MCF 10A (cell line): ENCODE results near the gene FHOD1. TPM values are rescaled to one million over a fixed set of nuclear protein-coding genes. Genes with fewer than 3 reads are reported as not detected.
A peak's percentile ranks its signal among the peaks of the same experiment; 100 is the strongest.

Experiments used
- BruUV-seq: library from RNA; stranded (reverse); fragments of 400-500 nt; replicated peaks from 2 replicates; lab custom pipeline; 2021; lab: Mats Ljungman, UMichigan
- CTCF ChIA-PET: fragments of 300-600 bp; sonication (Branson Sonifier 250); formaldehyde crosslinking; extraction: SDS; loops from one replicate; lab custom pipeline; 2021; ENCODE audit warnings: antibody characterized with exemption, inconsistent platforms; lab: Yijun Ruan, JAX
- POLR2A ChIA-PET: fragments of 300-600, 350-650 bp; sonication (Branson Sonifier 250); formaldehyde crosslinking; extraction: SDS; loops from one replicate; lab custom pipeline; 2020; ENCODE audit warnings: antibody characterized with exemption, inconsistent platforms; lab: Yijun Ruan, JAX
- DNase-seq: peaks from one replicate; pipeline ENCODE4 v3.0.0-alpha.2; 2018; ENCODE audit not compliant: unreplicated experiment
- H3K27ac Mint-ChIP-seq: one replicate; pipeline ENCODE4 v1.8.0; 2022; ENCODE audit warnings: mild to moderate bottlenecking, low read depth, mixed read lengths; ENCODE audit not compliant: unreplicated experiment
- H3K27me3 Mint-ChIP-seq: one replicate; pipeline ENCODE4 v1.8.0; 2022; ENCODE audit warnings: mixed read lengths; ENCODE audit not compliant: insufficient read depth, unreplicated experiment
- H3K36me3 Mint-ChIP-seq: one replicate; pipeline ENCODE4 v1.8.0; 2022; ENCODE audit warnings: mild to moderate bottlenecking, moderate library complexity, mixed read lengths; ENCODE audit not compliant: insufficient read depth, unreplicated experiment
- H3K4me1 Mint-ChIP-seq: one replicate; pipeline ENCODE4 v1.8.0; 2022; ENCODE audit warnings: mixed read lengths; ENCODE audit not compliant: insufficient read depth, unreplicated experiment
- H3K4me3 Mint-ChIP-seq: one replicate; pipeline ENCODE4 v1.8.0; 2022; ENCODE audit warnings: mild to moderate bottlenecking, moderate library complexity, mixed read lengths; ENCODE audit not compliant: unreplicated experiment
- H3K9me3 Mint-ChIP-seq: one replicate; pipeline ENCODE4 v1.8.0; 2022; ENCODE audit warnings: mixed read lengths; ENCODE audit not compliant: unreplicated experiment
- CTCF ChIP-seq: fragments of 200-600 bp; IDR thresholded peaks from one replicate; pipeline ENCODE4 v1.8.0; 2022; ENCODE audit warnings: antibody characterized with exemption, mild to moderate bottlenecking; ENCODE audit not compliant: unreplicated experiment
- intact Hi-C: fragments of 100-400 bp; cut with micrococcal nuclease; formaldehyde crosslinking; loops from 2 replicates; pipeline ENCODE4 v1.14.1; 2022
- total RNA-seq: library from RNA; stranded (reverse); gene quantifications from 2 replicates; pipeline ENCODE4 v1.2.3, GENCODE V29; 2022

Gene FHOD1
- total RNA-seq, 1 experiment from 2014 or later: 14.7 TPM

GRCh38 chr16:67246756-67247191, 507 bp downstream of the FHOD1 start:
- Mint-ChIP-seq H3K36me3 (no peaks in the 10 kb centered on the region), H3K9me3 (no peaks in the 10 kb centered on the region), H3K27ac (peak overlapping the region; percentile 78), H3K4me3 (peak overlapping the region; percentile 81), H3K4me1 (peaks cover 41% of the 10 kb centered on the region), H3K27me3 (peaks cover 18% of the 10 kb centered on the region)
- no TSS peak for BruUV-seq
- POLR2A ChIA-PET: interaction anchor here (0.6 to 3.7 kb wide), 32 partner anchors 8 to 1806 kb away, joined by 3 to 45 read pairs (median 4); partner anchors contain the start of genes ATP6V0D1, CES4A, CIAO2B and E2F4
- no peak for TF ChIP-seq CTCF
- intact Hi-C loops: loop anchor here (2.0 kb wide), 2 partner anchors 20 to 48 kb away; partner anchors contain the start of genes ELMO3 and TMEM208
- no peak for DNase-seq
- CTCF ChIA-PET: interaction anchor here (0.5 to 2.0 kb wide), 11 partner anchors 9 to 268 kb away, joined by 3 to 9 read pairs (median 5); partner anchors contain the start of gene TMEM208

DNA sequence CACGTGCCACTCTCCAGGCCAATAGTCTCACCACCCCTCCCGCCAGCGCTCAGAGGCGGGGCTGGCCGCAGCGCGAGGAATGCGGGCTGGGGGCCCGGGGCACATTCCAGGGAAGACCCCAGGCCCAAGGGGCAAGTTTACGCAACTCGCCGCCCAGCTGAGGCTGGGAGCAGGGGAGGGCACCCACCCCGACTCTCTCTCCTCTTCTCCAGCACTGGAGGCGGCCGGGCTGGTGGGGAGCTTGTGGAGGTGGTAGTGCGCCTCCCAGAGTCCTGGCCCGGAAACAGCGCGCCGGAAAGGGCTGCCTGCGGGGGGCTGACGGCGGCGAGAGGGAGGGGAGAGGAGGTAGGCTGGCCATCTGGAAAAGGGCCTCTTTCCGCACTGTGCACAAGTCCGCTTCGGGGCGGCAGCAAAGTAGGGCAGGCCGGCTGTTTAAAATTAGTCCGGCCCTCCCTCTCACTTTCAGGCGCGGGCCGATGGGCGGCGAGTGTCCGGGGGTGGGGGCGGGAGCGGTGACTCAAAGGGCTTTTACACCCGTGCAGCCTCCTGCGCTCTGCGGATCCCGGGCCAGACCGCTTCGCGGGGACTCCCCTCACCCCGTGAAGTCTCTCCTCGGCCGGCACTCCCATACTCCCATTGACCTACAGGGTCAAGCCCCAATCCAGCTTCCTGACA, 1.1 kb downstream of the FHOD1 start:
- DNase-seq: peak; percentile 89
- peak overlapping the region; percentile 81 for H3K4me3 Mint-ChIP-seq
- H3K27ac Mint-ChIP-seq: peak overlapping the region; percentile 75
- H3K36me3 Mint-ChIP-seq: peaks cover 4% of the 10 kb centered on the region
- peaks cover 18% of the 10 kb centered on the region for H3K27me3 Mint-ChIP-seq
- no peaks in the 10 kb centered on the region for H3K9me3 Mint-ChIP-seq
- ChIA-PET POLR2A (interaction anchor here (0.6 to 3.7 kb wide), 29 partner anchors 10 to 1807 kb away, joined by 3 to 45 read pairs (median 3); partner anchors contain the start of genes ATP6V0D1, CES4A, CIAO2B and E2F4), CTCF (interaction anchor here (0.5 to 2.0 kb wide), 13 partner anchors 8 to 268 kb away, joined by 3 to 9 read pairs (median 4); partner anchors contain the start of gene TMEM208)
- H3K4me1 Mint-ChIP-seq: peaks cover 46% of the 10 kb centered on the region
- no TSS peak for BruUV-seq
- intact Hi-C loops: loop anchor here (2.0 kb wide), 2 partner anchors 19 to 47 kb away; partner anchors contain the start of genes ELMO3 and TMEM208
- TF ChIP-seq CTCF: peak; percentile 40

DNA sequence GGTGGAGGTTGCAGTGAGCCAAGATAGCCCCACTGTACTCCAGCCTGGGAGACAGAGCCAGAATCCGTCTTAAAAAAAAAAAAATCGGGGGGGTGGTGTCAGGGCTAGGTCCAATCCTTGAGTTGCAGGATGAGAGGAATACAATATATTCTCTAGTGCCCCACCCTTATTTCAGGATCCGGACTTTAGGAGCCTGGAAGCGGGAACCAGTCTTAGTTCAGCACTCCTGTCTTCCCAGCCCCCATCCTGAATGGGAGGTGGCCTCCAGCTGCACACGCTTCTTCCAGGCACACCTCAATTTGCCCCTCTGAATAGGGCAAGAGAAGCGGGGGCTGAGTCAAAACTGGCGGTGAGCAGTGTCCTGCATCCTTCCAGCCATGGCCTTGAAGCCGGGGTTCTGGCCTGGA, 1.6 kb downstream of the FHOD1 start:
- no TSS peak for BruUV-seq
- H3K36me3 Mint-ChIP-seq: peaks cover 7% of the 10 kb centered on the region
- H3K4me3 Mint-ChIP-seq: peak overlapping the region; percentile 81
- DNase-seq: peak; percentile 71
- no peak for TF ChIP-seq CTCF
- H3K27me3 Mint-ChIP-seq: peaks cover 18% of the 10 kb centered on the region
- ChIA-PET CTCF (interaction anchor here (0.6 to 1.5 kb wide), 12 partner anchors 8 to 350 kb away, joined by 3 to 9 read pairs (median 4); partner anchors contain the start of genes ELMO3 and TMEM208), POLR2A (interaction anchor here (0.6 to 3.7 kb wide), 17 partner anchors 10 to 349 kb away, joined by 3 to 45 read pairs (median 5); partner anchors contain the start of genes E2F4, ELMO3, EXOC3L1 and MATCAP1)
- peak overlapping the region; percentile 75 for H3K27ac Mint-ChIP-seq
- H3K9me3 Mint-ChIP-seq: no peaks in the 10 kb centered on the region
- intact Hi-C loops: loop anchor here (2.0 kb wide), 2 partner anchors 19 to 47 kb away; partner anchors contain the start of genes ELMO3 and TMEM208
- peaks cover 48% of the 10 kb centered on the region for H3K4me1 Mint-ChIP-seq

DNA sequence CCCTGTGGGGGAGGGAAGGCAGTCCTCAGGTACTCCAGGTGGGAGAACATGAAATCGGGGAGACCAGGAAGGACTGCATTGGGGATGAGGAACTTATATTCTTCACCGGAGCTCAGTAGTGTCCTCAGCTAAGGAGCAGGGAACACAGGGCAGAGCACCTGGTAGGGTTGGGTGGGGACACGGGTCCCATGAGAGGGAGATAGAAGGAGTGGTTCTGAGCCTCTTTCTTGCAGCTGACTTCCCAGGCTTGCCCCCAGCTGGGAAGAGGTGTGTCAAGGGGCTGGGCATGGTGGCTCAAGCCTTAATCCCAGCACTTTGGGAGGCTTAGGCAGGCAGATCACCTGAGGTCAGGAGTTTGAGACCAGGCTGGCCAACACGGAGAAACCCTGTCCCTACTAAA, 2.1 kb downstream of the FHOD1 start:
- Mint-ChIP-seq H3K4me1 (peaks cover 48% of the 10 kb centered on the region), H3K36me3 (peaks cover 7% of the 10 kb centered on the region), H3K27ac (peak overlapping the region; percentile 75), H3K9me3 (no peaks in the 10 kb centered on the region), H3K27me3 (peaks cover 13% of the 10 kb centered on the region), H3K4me3 (peak overlapping the region; percentile 81)
- intact Hi-C loops: no loop called here
- BruUV-seq: TSS peak; percentile 42
- DNase-seq: no peak
- POLR2A ChIA-PET: interaction anchor here (1.7 to 2.8 kb wide), 6 partner anchors 10 to 52 kb away, joined by 3 to 28 read pairs (median 16); partner anchors contain the start of genes E2F4, ELMO3 and TMEM208
- TF ChIP-seq CTCF: no peak
- CTCF ChIA-PET: interaction anchor here (0.6 to 1.3 kb wide), 10 partner anchors 15 to 350 kb away, joined by 3 to 5 read pairs (median 4); partner anchors contain the start of gene ELMO3
